Measurements from ENCODE around the gene TOMM40L. TPM values are rescaled to one million over a fixed set of nuclear protein-coding genes. Genes with fewer than 3 reads are reported as not detected.
A peak's percentile ranks its signal among the peaks of the same experiment; 100 is the strongest.

Gene TOMM40L
- total RNA-seq, 1 experiment from 2014 or later: 15.0 TPM

- Mint-ChIP-seq H3K36me3 (ENCODE audit: insufficient read depth, unreplicated experiment) (peaks cover 10% of the 10 kb centered on the region), H3K4me1 (ENCODE audit: low read depth, unreplicated experiment) (peaks cover 34% of the 10 kb centered on the region), H3K9me3 (ENCODE audit: low read depth, unreplicated experiment) (peaks cover 7% of the 10 kb centered on the region), H3K27ac (ENCODE audit: unreplicated experiment) (peak overlapping the region; percentile 14), H3K27me3 (ENCODE audit: unreplicated experiment) (peaks cover 62% of the 10 kb centered on the region), H3K4me3 (ENCODE audit: low read depth, unreplicated experiment) (peak overlapping the region; percentile 68)
- DNase-seq: no peak
- no TSS peak for BruUV-seq (replicated peaks)
- CTCF ChIA-PET: interaction anchor here (0.6 kb wide), 1 partner anchor 917 kb away, joined by 3 read pairs; no protein-coding TSS in a partner anchor
- intact Hi-C loops (cut with micrococcal nuclease; ENCODE audit: unreplicated experiment): no loop called here
- TF ChIP-seq CTCF (IDR thresholded peaks at IDR 0.05; ENCODE audit: unreplicated experiment): no peak
Measured at GRCh38 chr1:161259345-161259702, 33.5 kb downstream of the TOMM40L start.

- H3K27me3 Mint-ChIP-seq (ENCODE audit: unreplicated experiment): peaks cover 67% of the 10 kb centered on the region
- peaks cover 34% of the 10 kb centered on the region for H3K4me1 Mint-ChIP-seq (ENCODE audit: low read depth, unreplicated experiment)
- H3K4me3 Mint-ChIP-seq (ENCODE audit: low read depth, unreplicated experiment): no peak overlapping the region
- intact Hi-C loops (cut with micrococcal nuclease; ENCODE audit: unreplicated experiment): no loop called here
- CTCF ChIA-PET: interaction anchor here (0.6 kb wide), 1 partner anchor 916 kb away, joined by 3 read pairs; no protein-coding TSS in a partner anchor
- DNase-seq: no peak
- H3K36me3 Mint-ChIP-seq (ENCODE audit: insufficient read depth, unreplicated experiment): peaks cover 10% of the 10 kb centered on the region
- no TSS peak for BruUV-seq (replicated peaks)
- H3K9me3 Mint-ChIP-seq (ENCODE audit: low read depth, unreplicated experiment): peaks cover 7% of the 10 kb centered on the region
- no peak for TF ChIP-seq CTCF (IDR thresholded peaks at IDR 0.05; ENCODE audit: unreplicated experiment)
- H3K27ac Mint-ChIP-seq (ENCODE audit: unreplicated experiment): no peak overlapping the region
Measured at GRCh38 chr1:161259765-161260164, 33.9 kb downstream of the TOMM40L start.

- Mint-ChIP-seq H3K27ac (ENCODE audit: unreplicated experiment) (no peak overlapping the region), H3K4me3 (ENCODE audit: low read depth, unreplicated experiment) (no peak overlapping the region), H3K36me3 (ENCODE audit: insufficient read depth, unreplicated experiment) (peaks cover 10% of the 10 kb centered on the region), H3K4me1 (ENCODE audit: low read depth, unreplicated experiment) (peaks cover 34% of the 10 kb centered on the region), H3K9me3 (ENCODE audit: low read depth, unreplicated experiment) (peaks cover 5% of the 10 kb centered on the region), H3K27me3 (ENCODE audit: unreplicated experiment) (peaks cover 68% of the 10 kb centered on the region)
- DNase-seq: no peak
- intact Hi-C loops (cut with micrococcal nuclease; ENCODE audit: unreplicated experiment): no loop called here
- TF ChIP-seq CTCF (IDR thresholded peaks at IDR 0.05; ENCODE audit: unreplicated experiment): no peak
- BruUV-seq (replicated peaks): no TSS peak
- CTCF ChIA-PET: interaction anchor here (0.5 to 0.6 kb wide), 2 partner anchors 24 to 31 kb away, joined by 3 to 4 read pairs; no protein-coding TSS in a partner anchor
Measured at GRCh38 chr1:161260376-161261260, 34.8 kb downstream of the TOMM40L start.

- intact Hi-C loops (cut with micrococcal nuclease; ENCODE audit: unreplicated experiment): no loop called here
Measured at GRCh38 chr1:161261261-161262235, 35.7 kb downstream of the TOMM40L start.

More at GRCh38 chr1:161261261-161262235, 35.7 kb downstream of the TOMM40L start:
- no TSS peak for BruUV-seq (replicated peaks)
- DNase-seq: no peak
- no peak overlapping the region for H3K4me3 Mint-ChIP-seq (ENCODE audit: low read depth, unreplicated experiment)
- peaks cover 78% of the 10 kb centered on the region for H3K27me3 Mint-ChIP-seq (ENCODE audit: unreplicated experiment)
- peaks cover 4% of the 10 kb centered on the region for H3K9me3 Mint-ChIP-seq (ENCODE audit: low read depth, unreplicated experiment)
- H3K4me1 Mint-ChIP-seq (ENCODE audit: low read depth, unreplicated experiment): peaks cover 34% of the 10 kb centered on the region
- CTCF ChIA-PET: interaction anchor here (0.6 kb wide), 1 partner anchor 111 kb away, joined by 4 read pairs; no protein-coding TSS in a partner anchor
- TF ChIP-seq CTCF (IDR thresholded peaks at IDR 0.05; ENCODE audit: unreplicated experiment): no peak
- no peak overlapping the region for H3K27ac Mint-ChIP-seq (ENCODE audit: unreplicated experiment)
- H3K36me3 Mint-ChIP-seq (ENCODE audit: insufficient read depth, unreplicated experiment): peaks cover 10% of the 10 kb centered on the region
